ENCODE measurements around the gene OR10G7.
"Not testable (repeated sequence)": the region's sequence is repeated elsewhere in the genome, so short reads cannot be mapped to it uniquely, and the experiment has no call there.

Gene OR10G7

GRCh38 chr11:124015837-124016236, 25.3 kb downstream of the OR10G7 start:
- not testable (repeated sequence) for H3K9me3 ChIP-seq (ENCODE audit: control insufficient read depth, low read length); H3K27me3 ChIP-seq (ENCODE audit: control insufficient read depth, insufficient read depth, low read length); H3K9ac ChIP-seq (ENCODE audit: low read length); H3K36me3 ChIP-seq (ENCODE audit: control insufficient read depth, insufficient read depth, low read length); H3K4me3 ChIP-seq (ENCODE audit: low read length); H3K4me1 ChIP-seq (ENCODE audit: control insufficient read depth, insufficient read depth, low read length)

DNA sequence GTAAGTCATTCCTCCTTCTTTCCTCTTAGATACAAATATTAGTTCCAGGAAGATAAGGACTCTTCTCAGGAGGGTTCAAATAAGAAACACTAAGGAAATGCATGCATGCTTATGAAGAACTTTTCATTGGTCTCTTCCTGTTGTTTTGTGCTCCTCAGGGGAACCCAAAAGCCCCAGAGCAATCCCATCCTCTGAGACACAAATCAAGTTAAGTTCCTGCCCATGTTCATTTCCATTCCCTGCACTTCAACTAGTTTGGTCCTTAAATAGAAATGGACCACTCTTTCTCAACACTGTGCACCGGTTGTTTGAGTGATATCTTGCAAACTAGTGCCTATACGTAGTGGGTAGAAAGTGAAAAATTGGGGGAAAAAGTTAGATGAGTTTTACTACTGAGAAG, 28.4 kb downstream of the OR10G7 start, which contains the start of gene OR10G4:
Gene OR10G4, plus strand, starts transcription at position 301 of the 400 bp plus-strand sequence. CDS start 2,578 bp downstream, outside the sequence.
- Histone ChIP-seq H3K9ac (ENCODE audit: low read length) (no peak within 1 kb of the TSS), H3K4me1 (ENCODE audit: control insufficient read depth, insufficient read depth, low read length) (no peaks in the 10 kb centered on the region), H3K36me3 (ENCODE audit: control insufficient read depth, insufficient read depth, low read length) (no peaks in the 10 kb centered on the region), H3K27me3 (ENCODE audit: control insufficient read depth, insufficient read depth, low read length) (no peaks in the 10 kb centered on the region), H3K9me3 (ENCODE audit: control insufficient read depth, low read length) (no peaks in the 10 kb centered on the region), H3K4me3 (ENCODE audit: low read length) (no peak within 1 kb of the TSS)

DNA sequence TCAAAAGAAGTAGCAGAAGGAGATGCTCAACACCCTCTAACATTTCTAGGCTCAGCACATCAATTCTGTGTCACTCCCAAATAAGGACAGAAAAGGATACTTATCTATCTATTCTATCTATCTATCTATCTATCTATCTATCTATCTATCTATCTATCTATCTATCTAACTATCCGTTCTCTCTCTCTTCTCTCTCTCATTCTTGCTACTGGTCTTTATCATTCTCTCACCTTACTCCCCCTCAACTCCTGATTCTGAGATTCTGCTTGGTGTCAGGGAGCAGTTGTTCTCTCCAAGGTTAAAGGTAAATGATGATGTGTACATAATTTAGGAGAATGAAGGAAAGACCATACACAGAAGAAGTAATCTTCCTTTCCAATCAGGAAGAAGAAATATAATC, 46.0 kb downstream of the OR10G7 start, which contains the start of gene OR10G6:
Gene OR10G6, minus strand, starts transcription at position 43 of the 400 bp plus-strand sequence. Its CDS starts 0 bp downstream, at position 43.
- Histone ChIP-seq H3K9me3 (ENCODE audit: control insufficient read depth, low read length) (no peaks in the 10 kb centered on the region), H3K9ac (ENCODE audit: low read length) (no peak within 1 kb of the TSS), H3K27me3 (ENCODE audit: control insufficient read depth, insufficient read depth, low read length) (no peaks in the 10 kb centered on the region)

More for the DNA sequence above, 46.0 kb downstream of the OR10G7 start, which contains the start of gene OR10G6:
- H3K4me1 ChIP-seq (ENCODE audit: control insufficient read depth, insufficient read depth, low read length): no peaks in the 10 kb centered on the region
- H3K36me3 ChIP-seq (ENCODE audit: control insufficient read depth, insufficient read depth, low read length): no peaks in the 10 kb centered on the region
- H3K4me3 ChIP-seq (ENCODE audit: low read length): no peak within 1 kb of the TSS
